Left lung (tissue), 10 donors: ENCODE measurements around the gene BST2. TPM values are rescaled to one million over a fixed set of nuclear protein-coding genes. Genes with fewer than 3 reads are reported as not detected.

Experiments
- ATAC-seq: fragments of 200-7000 bp; cut with Tn5 transposase; one replicate; pipeline ENCODE4 v1.9.1; 2020; ENCODE audit warnings: moderate library complexity
- DNase-seq, 4 donors: peaks; one replicate each; pipeline ENCODE4 v3.0.0-alpha.2; 2013 to 2020
- H3K27ac ChIP-seq, 2 donors: fragments of 200-600 bp; sonication (generic) in 1 of 2; one replicate each; pipeline versions ENCODE4 v1.5.0 to v1.8.0; 2020 to 2021
- H3K27me3 ChIP-seq, 2 donors: fragments of 200-600 bp; sonication (generic) in 1 of 2; one replicate each; pipeline versions ENCODE4 v1.5.0 to v1.8.0; 2020 to 2021
- H3K36me3 ChIP-seq, 2 donors: fragments of 200-600 bp; sonication (generic) in 1 of 2; one replicate each; pipeline versions ENCODE4 v1.5.0 to v1.8.0; 2020 to 2021
- H3K4me1 ChIP-seq, 2 donors: fragments of 200-600 bp; one replicate each; pipeline ENCODE4 v1.8.0; 2021
- H3K4me3 ChIP-seq, 2 donors: fragments of 200-600 bp; sonication (generic) in 1 of 2; one replicate each; pipeline versions ENCODE4 v1.5.0 to v1.8.0; 2020 to 2021; ENCODE audit warnings: mild to moderate bottlenecking in 1 of 2
- H3K9me3 ChIP-seq, 2 donors: fragments of 200-600 bp; sonication (generic) in 1 of 2; one replicate each; pipeline versions ENCODE4 v1.5.0 to v1.8.0; 2020 to 2021
- CTCF ChIP-seq, 2 donors: fragments of 200-600 bp; sonication (generic) in 1 of 2; IDR thresholded peaks; one replicate each; pipeline versions ENCODE4 v1.5.0 to v1.8.0; 2021; ENCODE audit warnings: antibody characterized with exemption in 2 of 2
- intact Hi-C, 2 donors: fragments of 100-400 bp; cut with DNase I; formaldehyde crosslinking; loops; one replicate each; pipeline versions ENCODE4 v1.11.2 to v1.14.2; 2022
- polyA plus RNA-seq, 6 donors: library from polyadenylated mRNA; unstranded; fragments of 120-200 nt; gene quantifications; one replicate each; pipeline ENCODE4 v1.2.1, GENCODE V29; 2013; ENCODE audit not compliant: insufficient read length in 6 of 6
- total RNA-seq, 2 donors: library from RNA; stranded (reverse); fragmentation: NEBNext Ultra II Directional; extraction: Animal tissue kit (Norgen Biotek cat#: 25700); gene quantifications; one replicate each; pipeline ENCODE4 v1.2.1, GENCODE V29; 2021
- donor health status: DM: no; HTN: yes; CAD: no.
- donor health status: DM: no; HTN: no; CAD: no.

The BST2 gene
- total and polyA plus RNA-seq, 8 donors = 12.5 to 104 (median 19.7) TPM

- peak within 1 kb of the TSS; percentile 79 to 84 for H3K4me3 ChIP-seq
- DNase-seq (peak; percentile 98 to 100 (median 99)), ATAC-seq (peak; percentile 99)
- TF ChIP-seq CTCF (IDR thresholded peaks at IDR 0.05) = peak in 1 of 2 donors; percentile 11
- intact Hi-C loops = no loop called here
- peak within 1 kb of the TSS; percentile 85 to 87 for H3K27ac ChIP-seq
- peaks cover 0 to 18% of the 10 kb centered on the region in 2 donors for H3K36me3 ChIP-seq
- no peaks in the 10 kb centered on the region for H3K27me3 ChIP-seq
- H3K4me1 ChIP-seq = peaks cover 5 to 13% of the 10 kb centered on the region in 2 donors
- H3K9me3 ChIP-seq = no peaks in the 10 kb centered on the region
These were observed 14.4 kb upstream of the BST2 start, which contains the start of gene MVB12A for GRCh38 chr19:17419621-17420474. Gene MVB12A, plus strand, starts transcription at chr19:17420047. Its CDS starts 89 bp downstream, at chr19:17420136.

GRCh38 chr19:17419154-17419620 lies 13.8 kb upstream of the BST2 start:
- H3K36me3 ChIP-seq = peaks cover 0 to 24% of the 10 kb centered on the region in 2 donors
- H3K4me3 ChIP-seq = peak overlapping the region; percentile 79 to 84
- DNase-seq (no peak), ATAC-seq (no peak)
- H3K27me3 ChIP-seq = no peaks in the 10 kb centered on the region
- H3K4me1 ChIP-seq = peaks cover 5 to 13% of the 10 kb centered on the region in 2 donors
- no peak for TF ChIP-seq CTCF (IDR thresholded peaks at IDR 0.05)
- H3K9me3 ChIP-seq = no peaks in the 10 kb centered on the region
- H3K27ac ChIP-seq = peak overlapping the region; percentile 85 to 87
- intact Hi-C loops = no loop called here

GRCh38 chr19:17418710-17419109 lies 13.3 kb upstream of the BST2 start:
- Histone ChIP-seq H3K36me3 (peaks cover 0 to 25% of the 10 kb centered on the region in 2 donors), H3K4me3 (peak overlapping the region in 1 of 2 donors; percentile 84), H3K4me1 (peaks cover 5 to 15% of the 10 kb centered on the region in 2 donors), H3K9me3 (no peaks in the 10 kb centered on the region), H3K27me3 (no peaks in the 10 kb centered on the region), H3K27ac (peak overlapping the region in 1 of 2 donors; percentile 87)
- no peak for ATAC-seq
- DNase-seq = no peak
- TF ChIP-seq CTCF (IDR thresholded peaks at IDR 0.05) = no peak
- intact Hi-C loops = no loop called here

GRCh38 chr19:17415121-17415520 lies 9.7 kb upstream of the BST2 start:
- H3K4me1 ChIP-seq = peaks cover 5 to 26% of the 10 kb centered on the region in 2 donors
- no peaks in the 10 kb centered on the region for H3K9me3 ChIP-seq
- DNase-seq (no peak), ATAC-seq (no peak)
- no peak overlapping the region for H3K27ac ChIP-seq
- H3K4me3 ChIP-seq = no peak overlapping the region
- intact Hi-C loops = no loop called here
- no peaks in the 10 kb centered on the region for H3K27me3 ChIP-seq
- peaks cover 0 to 36% of the 10 kb centered on the region in 2 donors for H3K36me3 ChIP-seq
- TF ChIP-seq CTCF (IDR thresholded peaks at IDR 0.05) = no peak

GRCh38 chr19:17414097-17414496 lies 8.7 kb upstream of the BST2 start:
- Histone ChIP-seq H3K4me3 (no peak overlapping the region), H3K27me3 (no peaks in the 10 kb centered on the region), H3K4me1 (peaks cover 3 to 24% of the 10 kb centered on the region in 2 donors), H3K9me3 (no peaks in the 10 kb centered on the region), H3K36me3 (peaks cover 0 to 36% of the 10 kb centered on the region in 2 donors), H3K27ac (no peak overlapping the region)
- ATAC-seq (no peak), DNase-seq (no peak)
- no peak for TF ChIP-seq CTCF (IDR thresholded peaks at IDR 0.05)
- intact Hi-C loops = no loop called here
